ENCODE results near the gene PLA2G4F. TPM values are rescaled to one million over a fixed set of nuclear protein-coding genes. Genes with fewer than 3 reads are reported as not detected.

PLA2G4F gene
- total RNA-seq, 1 experiment from 2014 or later: 0.05 TPM

- ChIA-PET POLR2A (interaction anchor here (0.6 kb wide), 1 partner anchor 1380 kb away, joined by 3 read pairs; no protein-coding TSS in a partner anchor), CTCF (interaction anchor here (1.0 to 1.3 kb wide), 2 partner anchors 46 to 63 kb away, joined by 3 read pairs; no protein-coding TSS in a partner anchor), RAD21 (ENCODE audit: low non-redundant PET in 1 of 2, low total read pairs in 2 of 2, uncharacterized antibody in 2 of 2, unreplicated experiment in 2 of 2) (no interaction called here)
- intact Hi-C loops (cut with micrococcal nuclease): no loop called here
- no peak for ATAC-seq
- Histone ChIP-seq H3K9me2 (ENCODE audit: insufficient read depth) (no peaks in the 10 kb centered on the region), H4K20me1 (ENCODE audit: insufficient read depth) (no peaks in the 10 kb centered on the region), H3K9ac (ENCODE audit: low read length) (no peak overlapping the region), H3K4me1 (ENCODE audit: control insufficient read depth in 1 of 2, insufficient read depth in 2 of 2, low read length in 2 of 2) (peaks cover 5 to 8% of the 10 kb centered on the region in 2 experiments; a peak in 3 of 4 replicates), H3K27me3 (ENCODE audit: insufficient read depth, low read length) (peaks cover 10% of the 10 kb centered on the region), H2AFZ (ENCODE audit: low read depth, low read length, poor library complexity, severe bottlenecking) (no peak overlapping the region), H3K9me3 (ENCODE audit: control insufficient read depth in 1 of 2, insufficient read depth in 1 of 2, low read depth in 1 of 2, low read length in 2 of 2) (no peaks in the 10 kb centered on the region), H3K27ac (ENCODE audit: low read depth, low read length) (no peak overlapping the region), H3K4me2 (ENCODE audit: low read length) (no peak overlapping the region), H3K79me2 (ENCODE audit: insufficient read depth, low read length) (no peaks in the 10 kb centered on the region), H3K4me3 (replicated peaks in 1 of 2; ENCODE audit: low read depth in 1 of 2, low read length in 2 of 2) (no peak overlapping the region), H3K36me3 (ENCODE audit: control insufficient read depth in 1 of 2, insufficient read depth in 2 of 2, low read length in 2 of 2) (no peaks in the 10 kb centered on the region)
- TF ChIP-seq EGR1 (IDR thresholded peaks at IDR 0.05; ENCODE audit: low read depth) (no peak), MAX (IDR thresholded peaks at IDR 0.05) (no peak), REST (IDR thresholded peaks at IDR 0.05; ENCODE audit: low read depth) (no peak), SIN3A (IDR thresholded peaks at IDR 0.05; ENCODE audit: low read depth) (no peak), SRF (IDR thresholded peaks at IDR 0.05; ENCODE audit: low read depth) (no peak), CTCF (IDR thresholded peaks at IDR 0.05 in 2 of 3, conservative IDR thresholded peaks at IDR 0.05 in 1 of 3; ENCODE audit: borderline replicate concordance in 1 of 3, insufficient read depth in 1 of 3, low read depth in 2 of 3, low read length in 2 of 3) (no peak), CEBPB (IDR thresholded peaks at IDR 0.05; ENCODE audit: low read depth) (no peak), POLR2AphosphoS5 (IDR thresholded peaks at IDR 0.05; ENCODE audit: low read depth, low read length) (no peak), SP1 (IDR thresholded peaks at IDR 0.05; ENCODE audit: low read depth) (no peak)
- BruUV-seq (replicated peaks): no TSS peak
- DNase-seq (ENCODE audit: low read depth, low spot score): no peak
Observed at GRCh38 chr15:42130246-42130986, 26.0 kb downstream of the PLA2G4F start.

Measured in HCT116 (cell line).